Left kidney (tissue), 2 donors: ENCODE data around the gene ZNF747. TPM values are rescaled to one million over a fixed set of nuclear protein-coding genes. Genes with fewer than 3 reads are reported as not detected.
"Not testable (repeated sequence)": the region's sequence is repeated elsewhere in the genome, so short reads cannot be mapped to it uniquely, and the experiment has no call there.

ENCODE experiments used
- DNase-seq: peaks from one replicate; pipeline ENCODE4 v3.0.0-alpha.2; 2013
- polyA plus RNA-seq: library from polyadenylated mRNA; unstranded; fragments of 120-200 nt; gene quantifications from one replicate; pipeline ENCODE4 v1.2.1, GENCODE V29; 2013; ENCODE audit not compliant: insufficient read length

ZNF747 gene
- polyA plus RNA-seq, 1 donor: 9.4 TPM

- no peak for DNase-seq
These were observed 583 bp upstream of the ZNF747 start for GRCh38 chr16:30535106-30535776.

- DNase-seq: no peak
These were observed 800 bp downstream of the ZNF747 start for GRCh38 chr16:30533748-30534367.

GRCh38 chr16:30533146-30533522, 1.5 kb downstream of the ZNF747 start:
- no peak for DNase-seq

DNA sequence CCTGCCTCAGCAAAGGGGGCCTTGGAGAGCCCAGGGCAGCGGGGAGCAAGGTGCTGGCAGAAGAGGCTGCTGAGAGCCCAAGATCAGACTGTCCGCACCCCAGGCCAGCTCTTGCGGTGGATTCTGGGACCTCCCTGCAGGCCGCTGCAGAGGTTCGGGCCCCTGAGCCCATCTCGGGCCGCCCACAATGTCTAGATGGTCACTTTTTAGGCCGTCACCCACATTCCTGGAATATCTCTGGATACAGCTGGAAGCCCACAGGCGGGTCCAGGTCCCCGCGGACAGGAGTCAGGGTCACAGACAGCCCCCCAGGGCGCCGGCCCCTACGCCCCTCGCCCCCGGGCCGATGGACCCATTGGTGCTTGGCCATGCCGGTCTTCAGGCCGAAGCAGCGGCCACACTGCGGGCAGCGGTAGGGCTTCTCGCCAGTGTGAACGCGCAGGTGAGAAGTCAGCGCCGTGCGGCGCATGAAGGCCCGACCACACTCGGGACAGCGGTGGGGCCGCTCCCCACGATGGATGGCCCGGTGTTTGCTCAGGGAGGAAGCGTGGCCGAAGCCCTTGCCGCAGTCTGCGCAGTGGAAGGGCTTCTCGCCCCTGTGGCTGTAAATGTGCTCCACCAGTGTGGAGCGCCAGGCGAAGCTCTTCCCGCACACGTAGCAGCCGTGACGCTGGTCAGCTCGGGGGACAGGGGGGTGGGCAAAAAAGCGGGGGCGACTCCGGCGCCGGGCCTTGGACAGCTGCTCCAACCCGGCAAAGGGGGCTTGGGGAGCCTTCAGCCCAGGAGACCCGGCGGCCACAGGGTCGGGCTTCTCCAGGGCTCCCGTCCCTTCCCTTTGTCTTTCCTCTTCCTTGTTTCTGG, 2.1 kb downstream of the ZNF747 start:
- no peak for DNase-seq

DNA sequence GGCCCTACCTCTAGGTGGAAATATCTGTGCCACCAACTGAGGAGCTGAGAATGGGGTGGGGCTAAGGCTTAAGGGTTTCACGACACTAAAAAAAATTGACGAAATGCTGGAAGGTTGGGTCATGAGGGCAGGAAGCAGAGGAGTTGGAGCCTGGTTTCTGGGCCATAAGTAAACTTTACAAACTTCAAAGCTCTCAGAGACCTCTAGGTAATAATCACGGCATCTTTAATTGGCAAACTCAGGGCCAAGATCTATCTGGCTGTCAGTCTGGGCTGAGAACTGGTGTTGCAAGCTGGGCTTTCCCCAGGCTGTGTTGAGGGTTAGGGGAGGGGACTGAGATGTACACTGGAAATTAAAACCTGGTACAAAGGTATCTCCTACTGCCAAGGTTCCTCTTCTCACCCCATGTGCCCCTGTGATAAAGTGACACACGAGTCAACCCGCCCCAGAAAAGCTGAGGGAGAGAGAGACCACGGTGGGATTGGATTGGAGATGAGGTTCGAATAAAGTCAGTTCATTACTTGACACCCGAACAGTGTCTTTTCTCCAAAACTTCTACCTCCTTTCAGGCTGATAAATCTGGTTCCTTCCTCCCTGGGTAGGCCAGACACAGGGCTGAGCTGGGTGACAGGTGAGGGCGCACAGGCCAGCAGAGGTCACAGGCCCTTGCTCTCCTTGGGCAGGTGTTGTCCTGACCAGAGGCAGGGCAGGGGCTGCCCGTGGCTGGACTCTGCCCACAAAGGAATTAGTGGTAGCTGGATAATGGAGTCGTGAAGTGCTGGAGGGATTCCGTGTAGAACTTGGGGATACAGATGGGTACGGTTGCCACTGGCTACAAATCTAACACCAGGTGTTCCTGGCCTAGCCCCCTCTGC, 4.3 kb downstream of the ZNF747 start:
- DNase-seq: no peak

DNA sequence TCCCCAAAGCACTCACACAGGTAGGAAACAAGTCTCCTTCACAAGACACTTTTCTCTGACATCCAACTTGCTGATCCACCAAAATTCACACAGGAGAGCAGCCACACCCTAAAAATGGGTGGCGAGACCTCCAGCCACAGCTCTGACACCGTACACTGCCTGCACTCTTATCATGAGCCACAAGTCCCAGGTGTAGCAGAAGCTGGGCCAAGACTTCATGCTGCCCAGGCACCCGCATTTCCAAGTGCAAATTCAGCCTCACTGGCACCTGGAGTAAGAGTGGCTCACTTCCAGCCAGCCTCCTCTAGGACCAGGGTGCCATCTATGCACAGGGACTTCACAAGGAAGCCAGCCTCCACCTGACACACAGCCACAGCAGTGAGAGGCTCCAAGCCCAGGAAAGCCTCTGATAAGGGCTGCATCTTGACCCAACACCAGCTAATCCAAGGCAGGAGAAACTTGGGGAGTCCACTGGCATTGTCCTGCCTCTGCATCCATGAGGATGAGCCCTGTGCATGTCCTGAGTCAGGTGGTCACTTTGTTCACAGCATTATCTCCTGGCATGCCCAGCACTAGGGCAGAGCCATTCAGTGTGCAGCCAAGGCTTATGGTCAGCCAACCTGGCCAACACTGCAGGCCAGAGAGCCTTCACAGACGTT, 5.7 kb downstream of the ZNF747 start:
- no peak for DNase-seq

DNA sequence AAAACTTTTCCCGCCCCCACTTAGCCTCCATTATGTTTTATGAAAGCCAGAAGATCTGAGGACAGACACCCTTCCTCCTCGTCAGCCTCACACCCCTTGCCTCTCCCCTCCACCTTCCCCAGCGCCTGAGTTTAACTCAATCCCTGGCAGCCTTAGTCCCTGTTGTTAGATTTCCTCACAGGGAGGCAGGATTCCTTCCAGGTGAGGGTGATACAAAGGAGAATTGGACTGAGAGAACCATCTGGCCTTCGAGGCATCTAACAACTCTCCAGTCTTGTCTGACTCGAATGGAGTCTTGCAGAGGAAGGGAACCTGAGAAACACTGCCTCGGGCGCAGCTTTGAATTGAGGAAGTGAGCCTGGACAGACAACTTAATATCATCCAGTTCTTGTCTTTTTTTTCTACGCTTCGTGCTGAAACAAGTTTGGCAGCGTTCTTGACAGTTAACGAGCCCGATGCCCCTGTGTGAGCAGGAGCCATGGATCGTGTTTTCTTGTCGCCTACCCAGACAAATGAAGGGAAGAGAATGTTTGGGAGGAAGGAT, 7.0 kb downstream of the ZNF747 start:
- DNase-seq: no peak

DNA sequence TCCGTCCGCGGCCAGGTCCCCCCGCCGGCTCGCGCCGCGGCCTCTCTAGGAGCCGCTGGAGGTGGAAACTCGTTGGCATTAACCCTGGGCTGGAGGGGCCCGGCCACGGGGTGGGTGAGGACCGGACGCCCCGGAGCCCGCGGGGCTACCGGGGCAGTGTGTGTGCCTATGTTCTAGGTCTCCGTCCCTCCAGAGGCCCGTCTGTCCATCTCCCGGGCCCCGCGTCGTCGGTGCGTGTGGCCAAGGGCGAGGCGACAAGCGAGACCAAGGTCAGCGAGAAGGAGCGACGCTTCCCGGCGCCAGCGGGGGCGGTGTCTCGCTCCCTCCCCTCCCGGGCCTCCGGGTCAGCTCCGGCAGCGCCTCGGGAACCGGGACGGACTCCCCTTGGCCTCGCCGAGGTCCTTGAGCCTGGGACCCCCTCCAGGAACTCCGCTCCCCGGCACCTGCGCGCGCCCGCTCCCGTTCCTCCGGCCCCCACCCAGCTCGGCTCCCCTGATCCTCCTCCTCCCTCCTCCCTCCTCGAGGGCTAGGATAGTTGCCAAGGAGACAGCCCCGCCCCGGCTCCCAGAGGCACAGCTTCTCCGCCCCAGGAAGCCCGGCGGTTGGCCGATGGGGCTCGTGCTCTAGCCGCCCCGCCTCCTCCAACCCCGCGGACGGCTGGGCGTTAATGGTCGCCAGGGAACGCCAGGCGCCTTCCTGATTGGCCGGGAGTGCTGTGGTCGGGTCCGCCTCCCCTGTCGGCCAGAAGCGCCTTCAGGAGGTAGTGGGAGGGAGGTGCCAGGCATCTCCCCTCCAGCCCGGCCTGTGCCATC, 7.6 kb downstream of the ZNF747 start:
- DNase-seq: peak; percentile 99

- DNase-seq: no peak
These were observed 8.4 kb downstream of the ZNF747 start, which contains the start of gene ZNF768 for GRCh38 chr16:30526137-30526822. TSS of gene ZNF768 (minus strand) at chr16:30526566. CDS start at chr16:30526413, 153 bp downstream.

DNA sequence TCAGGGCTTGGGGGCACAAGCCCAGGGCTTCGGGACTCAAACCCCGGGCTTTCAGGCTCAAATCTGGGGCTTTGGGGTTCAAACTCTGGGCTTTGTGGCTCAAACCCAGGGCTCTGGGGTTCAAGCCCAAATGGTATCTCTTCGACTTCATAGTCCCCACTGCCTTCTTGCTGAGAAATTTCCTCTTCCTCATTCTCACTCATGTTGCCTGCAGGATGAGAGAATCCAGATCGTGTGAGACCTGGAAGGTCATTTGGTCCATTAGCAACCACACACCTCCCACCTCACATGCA, 8.9 kb downstream of the ZNF747 start:
- no peak for DNase-seq

DNA sequence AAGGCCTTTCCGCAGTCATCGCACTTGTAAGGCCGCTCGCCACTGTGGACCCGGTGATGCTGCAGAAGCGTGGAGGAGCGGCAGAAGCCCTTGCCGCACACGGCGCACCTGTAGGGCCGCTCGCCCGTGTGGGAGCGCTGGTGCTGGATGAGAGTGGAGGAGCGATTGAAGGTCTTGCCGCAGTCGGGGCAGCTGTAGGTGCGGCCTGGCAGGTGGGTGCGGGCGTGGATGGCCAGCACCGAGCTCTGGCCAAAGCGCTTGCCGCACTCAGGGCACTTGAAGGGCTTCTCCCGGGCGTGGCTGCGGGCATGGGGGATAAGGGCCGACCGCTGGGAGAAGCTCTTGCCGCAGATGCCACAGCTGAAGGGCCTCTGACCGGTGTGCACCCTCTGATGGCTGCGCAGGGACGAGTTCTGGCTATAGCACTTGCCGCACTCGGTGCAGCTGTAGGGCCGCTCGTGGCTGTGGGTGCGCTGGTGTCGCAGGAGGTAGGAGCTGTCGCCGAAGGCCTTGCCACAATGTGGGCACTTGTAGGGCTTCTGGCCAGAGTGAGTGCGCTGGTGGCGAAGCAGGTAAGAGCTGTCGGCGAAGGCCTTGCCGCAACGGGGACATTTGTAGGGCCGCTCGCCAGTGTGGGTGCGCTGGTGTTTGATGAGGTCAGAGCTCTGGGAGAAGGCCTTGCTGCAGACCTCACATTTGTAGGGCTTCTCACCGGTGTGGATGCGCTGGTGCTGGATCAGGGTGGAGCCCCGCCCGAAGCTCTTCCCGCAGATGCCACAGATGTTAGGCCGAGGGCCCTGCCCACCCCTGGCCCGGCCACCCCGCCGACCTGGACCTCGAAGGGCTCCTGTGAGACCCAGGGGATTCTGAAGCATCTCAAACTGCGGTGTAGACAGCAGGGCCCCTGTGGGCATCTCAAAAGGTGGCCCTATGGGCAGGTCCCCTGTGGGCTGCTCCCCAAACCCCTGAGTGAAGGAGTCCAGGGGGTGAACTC, 9.8 kb downstream of the ZNF747 start:
- DNase-seq: no peak

- no peak for DNase-seq
These were observed 10.7 kb downstream of the ZNF747 start for GRCh38 chr16:30523768-30524574.

GRCh38 chr16:30522702-30523463, 11.8 kb downstream of the ZNF747 start:
- DNase-seq: not testable (repeated sequence)

DNA sequence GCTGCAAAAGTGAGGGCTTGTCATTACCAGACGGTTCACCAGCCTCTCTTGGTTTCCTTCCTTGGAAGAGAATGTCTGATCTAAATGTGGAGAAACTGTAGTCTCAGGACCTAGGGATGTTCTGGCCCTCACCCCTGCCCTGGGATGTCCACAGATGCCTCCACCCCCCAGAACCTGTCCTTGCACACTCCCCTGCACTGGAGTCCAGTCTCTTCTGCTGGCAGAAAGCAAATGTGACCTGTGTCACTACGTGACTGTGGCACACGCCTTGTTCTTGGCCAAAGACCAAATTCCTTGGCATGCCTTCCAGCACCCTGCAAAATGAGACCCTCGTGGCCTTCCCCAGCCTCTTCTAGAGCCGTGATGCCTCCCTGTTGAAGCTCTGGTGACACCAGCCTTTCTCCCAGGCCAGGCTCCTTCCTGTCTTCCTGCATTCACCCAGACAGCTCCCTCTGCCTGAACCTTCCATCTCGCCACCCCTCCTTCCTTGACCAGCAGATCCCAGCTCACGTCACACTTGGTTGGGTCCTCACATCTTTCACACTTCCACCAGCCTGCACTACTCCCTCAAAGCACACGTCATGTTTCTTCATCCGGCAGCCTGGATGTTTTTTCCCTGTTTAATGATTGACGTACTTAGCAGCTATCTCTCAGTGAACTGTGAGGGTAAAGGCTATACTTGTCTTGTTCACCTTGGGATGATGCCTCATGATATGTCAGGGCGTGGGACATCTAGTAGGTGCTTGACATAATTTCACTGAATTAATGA, 12.6 kb downstream of the ZNF747 start:
- no peak for DNase-seq

- no peak for DNase-seq
These were observed 13.2 kb downstream of the ZNF747 start for GRCh38 chr16:30521476-30521872.
